Natural killer cell (primary cell): ENCODE measurements around the gene DENND2D. TPM values are rescaled to one million over a fixed set of nuclear protein-coding genes. Genes with fewer than 3 reads are reported as not detected.
A peak's percentile ranks its signal among the peaks of the same experiment; 100 is the strongest.

Source experiments
- ATAC-seq, 3 donors: fragments of 150-1000 bp in 2 of 3; fragments of 200-7000 bp in 1 of 3; cut with Tn5 transposase; 1 replicate in 1 of 3; 2 replicates in 2 of 3; pipeline ENCODE4 v1.10.0; 2021; ENCODE audit warnings: mild to moderate bottlenecking in 2 of 3, moderate library complexity in 2 of 3
- DNase-seq, 2 donors: peaks; one replicate each; pipeline versions ENCODE4 v3.0.0 to v3.0.0-alpha.2; 2013 to 2021; ENCODE audit warnings: mixed read lengths in 1 of 2
- H3K27ac ChIP-seq: one replicate; pipeline ENCODE4 v1.5.1; 2013; ENCODE audit warnings: mild to moderate bottlenecking, low read length
- H3K27me3 ChIP-seq: one replicate; pipeline ENCODE4 v1.6.1; 2013; ENCODE audit warnings: low read length; ENCODE audit not compliant: control insufficient read depth, insufficient read depth
- H3K36me3 ChIP-seq: one replicate; pipeline ENCODE4 v1.6.1; 2013; ENCODE audit warnings: low read length; ENCODE audit not compliant: control insufficient read depth, insufficient read depth
- H3K4me1 ChIP-seq: one replicate; pipeline ENCODE4 v1.6.1; 2013; ENCODE audit warnings: low read length; ENCODE audit not compliant: control insufficient read depth, insufficient read depth
- H3K4me3 ChIP-seq: one replicate; pipeline ENCODE4 v1.5.1; 2013; ENCODE audit warnings: low read length
- H3K9me3 ChIP-seq: one replicate; pipeline ENCODE4 v1.6.1; 2013; ENCODE audit warnings: low read length; ENCODE audit not compliant: control insufficient read depth, insufficient read depth
- H3K27ac Mint-ChIP-seq, 2 donors: one replicate each; pipeline ENCODE4 v1.8.0; 2022; ENCODE audit warnings: mild to moderate bottlenecking in 2 of 2, mixed read lengths in 2 of 2, moderate library complexity in 1 of 2
- H3K27me3 Mint-ChIP-seq, 2 donors: one replicate each; pipeline ENCODE4 v1.8.0; 2022; ENCODE audit warnings: low read depth in 2 of 2, mixed read lengths in 2 of 2
- H3K36me3 Mint-ChIP-seq: one replicate; pipeline ENCODE4 v1.8.0; 2022; ENCODE audit warnings: mixed read lengths
- H3K4me1 Mint-ChIP-seq, 2 donors: one replicate each; pipeline ENCODE4 v1.8.0; 2022; ENCODE audit warnings: mixed read lengths in 2 of 2
- H3K4me3 Mint-ChIP-seq: one replicate; pipeline ENCODE4 v1.8.0; 2022; ENCODE audit warnings: mild to moderate bottlenecking, moderate library complexity, mixed read lengths
- H3K9me3 Mint-ChIP-seq, 2 donors: one replicate each; pipeline ENCODE4 v1.8.0; 2022; ENCODE audit warnings: mixed read lengths in 2 of 2
- WGBS: methylation state at CpG from one replicate; pipeline ENCODE4 v1.1.7; 2013; ENCODE audit warnings: missing lambda C conversion rate; ENCODE audit not compliant: insufficient coverage; 5-methylcytosine and 5-hydroxymethylcytosine counted together
- intact Hi-C: fragments of 100-400 bp; cut with micrococcal nuclease; formaldehyde crosslinking; loops from one replicate; pipeline ENCODE4 v1.14.2; 2022
- total RNA-seq, 4 donors: library from RNA; stranded (reverse); fragments of 120-200 nt in 1 of 4; gene quantifications; one replicate each; pipeline versions ENCODE4 v1.2.3 to v1.2.4, GENCODE V29; 2013 to 2022
- TF ChIP-seq, protein P1 (sequence below): fragments of 200-600 bp; IDR thresholded peaks from one replicate; pipeline ENCODE4 v1.8.0; 2022; ENCODE audit warnings: antibody characterized with exemption

DENND2D gene
- total RNA-seq, 3 donors from 2014 or later (not counting 1 experiment from before 2014, with no cell fraction given), result 203 to 297 (median 203) TPM

GRCh38 chr1:111223126-111223685 is 22.8 kb upstream of the DENND2D start:
- Histone ChIP-seq H3K36me3 (no peaks in the 10 kb centered on the region), H3K4me1 (peaks cover 86% of the 10 kb centered on the region), H3K4me3 (no peak overlapping the region), H3K9me3 (no peaks in the 10 kb centered on the region), H3K27ac (peak overlapping the region; percentile 80), H3K27me3 (no peaks in the 10 kb centered on the region)
- H3K4me3 Mint-ChIP-seq, result peak overlapping the region; percentile 86
- intact Hi-C loops, result loop anchor here (1.0 to 5.0 kb wide), 3 partner anchors 111 to 351 kb away; partner anchors contain the start of gene CD53
- peak overlapping the region; percentile 94 to 95 for H3K27ac Mint-ChIP-seq
- H3K4me1 Mint-ChIP-seq, result peaks cover 90 to 93% of the 10 kb centered on the region in 2 donors
- no peaks in the 10 kb centered on the region for H3K9me3 Mint-ChIP-seq
- 76% methylated on average over 6 of the region's 6 CpGs for WGBS
- H3K36me3 Mint-ChIP-seq, result no peaks in the 10 kb centered on the region
- H3K27me3 Mint-ChIP-seq, result no peaks in the 10 kb centered on the region
- TF ChIP-seq, protein P1, sequence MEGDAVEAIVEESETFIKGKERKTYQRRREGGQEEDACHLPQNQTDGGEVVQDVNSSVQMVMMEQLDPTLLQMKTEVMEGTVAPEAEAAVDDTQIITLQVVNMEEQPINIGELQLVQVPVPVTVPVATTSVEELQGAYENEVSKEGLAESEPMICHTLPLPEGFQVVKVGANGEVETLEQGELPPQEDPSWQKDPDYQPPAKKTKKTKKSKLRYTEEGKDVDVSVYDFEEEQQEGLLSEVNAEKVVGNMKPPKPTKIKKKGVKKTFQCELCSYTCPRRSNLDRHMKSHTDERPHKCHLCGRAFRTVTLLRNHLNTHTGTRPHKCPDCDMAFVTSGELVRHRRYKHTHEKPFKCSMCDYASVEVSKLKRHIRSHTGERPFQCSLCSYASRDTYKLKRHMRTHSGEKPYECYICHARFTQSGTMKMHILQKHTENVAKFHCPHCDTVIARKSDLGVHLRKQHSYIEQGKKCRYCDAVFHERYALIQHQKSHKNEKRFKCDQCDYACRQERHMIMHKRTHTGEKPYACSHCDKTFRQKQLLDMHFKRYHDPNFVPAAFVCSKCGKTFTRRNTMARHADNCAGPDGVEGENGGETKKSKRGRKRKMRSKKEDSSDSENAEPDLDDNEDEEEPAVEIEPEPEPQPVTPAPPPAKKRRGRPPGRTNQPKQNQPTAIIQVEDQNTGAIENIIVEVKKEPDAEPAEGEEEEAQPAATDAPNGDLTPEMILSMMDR, result peak; percentile 8
- peak in 1 of 2 donors; percentile 25 for DNase-seq
- ATAC-seq, result no peak

GRCh38 chr1:111222308-111223125 is 22.1 kb upstream of the DENND2D start:
- no peaks in the 10 kb centered on the region for H3K9me3 ChIP-seq
- peak; percentile 76 to 90 for DNase-seq
- H3K27ac ChIP-seq, result peak overlapping the region; percentile 80
- ATAC-seq, result peak; percentile 29 to 67 (median 60)
- Mint-ChIP-seq H3K36me3 (no peaks in the 10 kb centered on the region), H3K27me3 (no peaks in the 10 kb centered on the region), H3K27ac (peak overlapping the region; percentile 94 to 95), H3K4me1 (peaks cover 90 to 93% of the 10 kb centered on the region in 2 donors), H3K9me3 (no peaks in the 10 kb centered on the region), H3K4me3 (peak overlapping the region; percentile 86)
- H3K4me3 ChIP-seq, result peak overlapping the region; percentile 0
- no peaks in the 10 kb centered on the region for H3K36me3 ChIP-seq
- H3K27me3 ChIP-seq, result no peaks in the 10 kb centered on the region
- intact Hi-C loops, result loop anchor here (1.0 to 5.0 kb wide), 3 partner anchors 112 to 350 kb away; partner anchors contain the start of gene CD53
- H3K4me1 ChIP-seq, result peaks cover 87% of the 10 kb centered on the region
- TF ChIP-seq, protein P1, result peak; percentile 89
- 25% methylated on average over 9 of the region's 10 CpGs for WGBS

DNA sequence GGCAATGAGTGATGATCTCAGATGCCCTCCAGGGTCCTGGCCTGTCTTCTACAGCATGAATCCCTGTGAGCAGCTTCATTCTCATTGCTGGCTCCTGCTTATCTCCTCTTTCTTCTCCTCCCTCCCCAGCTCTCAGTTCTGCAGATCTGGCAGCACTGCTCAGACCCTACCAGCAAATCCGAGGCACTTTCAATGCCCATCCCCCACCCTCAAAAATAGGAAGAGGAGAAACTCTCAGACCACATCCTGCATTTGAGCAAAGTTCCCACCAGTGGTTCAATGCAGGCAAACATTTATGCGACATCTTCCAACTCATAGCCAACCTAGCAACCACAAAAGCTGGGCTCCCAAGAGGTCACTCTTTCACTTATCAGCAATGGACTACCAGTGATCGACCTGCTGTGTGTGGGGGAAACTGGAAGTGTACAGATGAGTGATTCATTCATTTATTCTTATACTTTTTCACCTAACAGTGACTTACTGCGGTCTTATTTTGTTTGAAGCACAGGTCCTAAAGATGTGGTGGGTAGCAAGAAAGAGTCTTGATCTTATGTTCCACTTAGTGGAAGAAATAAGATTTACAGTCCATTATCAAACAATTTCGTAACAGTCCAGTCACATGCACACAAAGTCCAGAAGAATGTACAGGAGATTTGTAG is 21.3 kb upstream of the DENND2D start:
- Histone ChIP-seq H3K27me3 (no peaks in the 10 kb centered on the region), H3K36me3 (no peaks in the 10 kb centered on the region), H3K4me1 (peaks cover 87% of the 10 kb centered on the region), H3K9me3 (no peaks in the 10 kb centered on the region), H3K27ac (peak overlapping the region; percentile 80), H3K4me3 (no peak overlapping the region)
- peaks cover 90 to 93% of the 10 kb centered on the region in 2 donors for H3K4me1 Mint-ChIP-seq
- no peaks in the 10 kb centered on the region for H3K9me3 Mint-ChIP-seq
- peak overlapping the region; percentile 86 for H3K4me3 Mint-ChIP-seq
- ATAC-seq (peak; percentile 37 to 50 (median 40)), DNase-seq (peak in 1 of 2 donors; percentile 79)
- peak overlapping the region; percentile 94 to 95 for H3K27ac Mint-ChIP-seq
- intact Hi-C loops, result loop anchor here (5.0 kb wide), 1 partner anchor 349 kb away; the partner anchor contains the start of gene CD53
- H3K36me3 Mint-ChIP-seq, result no peaks in the 10 kb centered on the region
- no peaks in the 10 kb centered on the region for H3K27me3 Mint-ChIP-seq
- WGBS, result 4% methylated on average over 1 of the region's 5 CpGs
- TF ChIP-seq, protein P1, result no peak
